ENCODE measurements around the gene TRAPPC10.

The TRAPPC10 gene

DNA sequence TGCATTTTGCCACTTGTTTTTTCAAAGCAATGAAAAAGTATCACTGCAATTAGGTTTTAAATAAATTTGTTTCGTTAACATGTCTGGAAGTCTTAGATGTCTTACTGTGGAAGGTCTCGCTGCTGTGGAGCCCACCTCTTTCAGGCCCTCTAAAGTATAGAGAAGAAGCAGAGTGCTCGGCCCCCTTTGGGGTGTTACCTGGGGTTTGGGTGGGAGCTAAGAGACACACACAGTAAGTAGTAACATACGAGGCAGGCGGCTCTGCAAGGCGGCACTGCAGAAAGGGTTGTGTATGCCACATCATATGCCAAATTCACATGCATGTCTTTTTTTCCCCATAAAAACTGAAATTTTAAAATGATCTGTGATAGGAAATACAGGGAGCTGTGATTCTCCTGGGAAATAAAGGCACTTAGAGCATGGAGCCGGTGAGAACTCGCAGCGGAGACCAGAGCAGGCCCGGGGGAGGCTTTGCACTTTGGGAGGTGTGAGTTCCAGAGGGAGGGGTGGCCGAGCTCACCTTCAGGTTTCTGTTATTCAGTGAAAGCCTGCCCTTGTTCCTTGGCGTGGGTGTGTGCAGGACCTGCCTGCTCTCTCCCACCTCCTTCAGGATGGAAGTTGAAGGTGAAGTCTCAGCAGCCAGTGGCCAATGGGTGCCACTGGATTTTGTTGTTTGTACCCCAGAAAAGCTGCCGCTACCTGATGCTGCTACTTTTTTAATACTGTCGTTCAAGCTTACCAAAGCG lies 59.4 kb downstream of the TRAPPC10 start:
- TF ChIP-seq EP300 (IDR thresholded peaks at IDR 0.05; ENCODE audit: borderline replicate concordance) (no peak), NFIC (IDR thresholded peaks at IDR 0.05) (no peak), EGR1 (IDR thresholded peaks at IDR 0.05) (no peak), CEBPB (IDR thresholded peaks at IDR 0.05) (no peak), USF1 (IDR thresholded peaks at IDR 0.05) (no peak), YY1 (IDR thresholded peaks at IDR 0.05; ENCODE audit: low read depth) (no peak), CREB1 (IDR thresholded peaks at IDR 0.05; ENCODE audit: low read depth) (no peak), TCF12 (IDR thresholded peaks at IDR 0.05; ENCODE audit: low read depth) (no peak), RAD21 (IDR thresholded peaks at IDR 0.05; ENCODE audit: low read depth) (no peak), FOXM1 (IDR thresholded peaks at IDR 0.05; ENCODE audit: borderline replicate concordance, low read depth) (no peak)
- TF ChIP-seq, protein P1, sequence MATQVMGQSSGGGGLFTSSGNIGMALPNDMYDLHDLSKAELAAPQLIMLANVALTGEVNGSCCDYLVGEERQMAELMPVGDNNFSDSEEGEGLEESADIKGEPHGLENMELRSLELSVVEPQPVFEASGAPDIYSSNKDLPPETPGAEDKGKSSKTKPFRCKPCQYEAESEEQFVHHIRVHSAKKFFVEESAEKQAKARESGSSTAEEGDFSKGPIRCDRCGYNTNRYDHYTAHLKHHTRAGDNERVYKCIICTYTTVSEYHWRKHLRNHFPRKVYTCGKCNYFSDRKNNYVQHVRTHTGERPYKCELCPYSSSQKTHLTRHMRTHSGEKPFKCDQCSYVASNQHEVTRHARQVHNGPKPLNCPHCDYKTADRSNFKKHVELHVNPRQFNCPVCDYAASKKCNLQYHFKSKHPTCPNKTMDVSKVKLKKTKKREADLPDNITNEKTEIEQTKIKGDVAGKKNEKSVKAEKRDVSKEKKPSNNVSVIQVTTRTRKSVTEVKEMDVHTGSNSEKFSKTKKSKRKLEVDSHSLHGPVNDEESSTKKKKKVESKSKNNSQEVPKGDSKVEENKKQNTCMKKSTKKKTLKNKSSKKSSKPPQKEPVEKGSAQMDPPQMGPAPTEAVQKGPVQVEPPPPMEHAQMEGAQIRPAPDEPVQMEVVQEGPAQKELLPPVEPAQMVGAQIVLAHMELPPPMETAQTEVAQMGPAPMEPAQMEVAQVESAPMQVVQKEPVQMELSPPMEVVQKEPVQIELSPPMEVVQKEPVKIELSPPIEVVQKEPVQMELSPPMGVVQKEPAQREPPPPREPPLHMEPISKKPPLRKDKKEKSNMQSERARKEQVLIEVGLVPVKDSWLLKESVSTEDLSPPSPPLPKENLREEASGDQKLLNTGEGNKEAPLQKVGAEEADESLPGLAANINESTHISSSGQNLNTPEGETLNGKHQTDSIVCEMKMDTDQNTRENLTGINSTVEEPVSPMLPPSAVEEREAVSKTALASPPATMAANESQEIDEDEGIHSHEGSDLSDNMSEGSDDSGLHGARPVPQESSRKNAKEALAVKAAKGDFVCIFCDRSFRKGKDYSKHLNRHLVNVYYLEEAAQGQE (IDR thresholded peaks at IDR 0.05; ENCODE audit: low read depth), result no peak
- TF ChIP-seq, protein P2, sequence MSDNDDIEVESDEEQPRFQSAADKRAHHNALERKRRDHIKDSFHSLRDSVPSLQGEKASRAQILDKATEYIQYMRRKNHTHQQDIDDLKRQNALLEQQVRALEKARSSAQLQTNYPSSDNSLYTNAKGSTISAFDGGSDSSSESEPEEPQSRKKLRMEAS (IDR thresholded peaks at IDR 0.05), result no peak

DNA sequence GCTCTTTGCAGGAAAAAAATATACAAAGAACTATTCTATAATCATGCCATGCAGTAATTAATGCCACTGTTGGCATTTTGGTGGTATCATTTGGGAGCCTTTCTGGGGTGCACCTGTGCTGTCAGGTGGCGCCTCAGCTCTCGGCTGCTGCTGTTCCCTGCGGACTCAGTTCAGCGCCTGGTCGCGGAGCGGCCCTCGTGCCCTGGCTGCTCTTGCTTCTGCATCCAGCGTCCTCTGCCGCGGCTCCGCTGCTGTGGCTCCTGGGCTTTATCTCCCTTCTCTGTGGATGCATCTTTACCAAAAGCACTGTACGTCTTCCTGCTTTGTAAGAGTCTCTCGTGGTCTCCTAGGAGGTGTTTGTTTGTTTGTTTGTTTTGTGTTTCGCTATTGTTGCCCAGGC lies 60.0 kb downstream of the TRAPPC10 start:
- no peak for TF ChIP-seq YY1 (IDR thresholded peaks at IDR 0.05; ENCODE audit: low read depth)
- TF ChIP-seq RAD21 (IDR thresholded peaks at IDR 0.05; ENCODE audit: low read depth), result no peak
- TF ChIP-seq CEBPB (IDR thresholded peaks at IDR 0.05), result no peak
- no peak for TF ChIP-seq TEAD4 (IDR thresholded peaks at IDR 0.05)
- TF ChIP-seq, protein P1 (IDR thresholded peaks at IDR 0.05; ENCODE audit: low read depth), result no peak
- TF ChIP-seq EGR1 (IDR thresholded peaks at IDR 0.05), result no peak
- no peak for TF ChIP-seq FOXM1 (IDR thresholded peaks at IDR 0.05; ENCODE audit: borderline replicate concordance, low read depth)
- no peak for TF ChIP-seq USF1 (IDR thresholded peaks at IDR 0.05)
- TF ChIP-seq ZBTB7A (IDR thresholded peaks at IDR 0.05; ENCODE audit: low read depth), result no peak
- TF ChIP-seq EP300 (IDR thresholded peaks at IDR 0.05; ENCODE audit: borderline replicate concordance), result no peak
- TF ChIP-seq TCF12 (IDR thresholded peaks at IDR 0.05; ENCODE audit: low read depth), result no peak
- TF ChIP-seq, protein P2 (IDR thresholded peaks at IDR 0.05), result no peak

DNA sequence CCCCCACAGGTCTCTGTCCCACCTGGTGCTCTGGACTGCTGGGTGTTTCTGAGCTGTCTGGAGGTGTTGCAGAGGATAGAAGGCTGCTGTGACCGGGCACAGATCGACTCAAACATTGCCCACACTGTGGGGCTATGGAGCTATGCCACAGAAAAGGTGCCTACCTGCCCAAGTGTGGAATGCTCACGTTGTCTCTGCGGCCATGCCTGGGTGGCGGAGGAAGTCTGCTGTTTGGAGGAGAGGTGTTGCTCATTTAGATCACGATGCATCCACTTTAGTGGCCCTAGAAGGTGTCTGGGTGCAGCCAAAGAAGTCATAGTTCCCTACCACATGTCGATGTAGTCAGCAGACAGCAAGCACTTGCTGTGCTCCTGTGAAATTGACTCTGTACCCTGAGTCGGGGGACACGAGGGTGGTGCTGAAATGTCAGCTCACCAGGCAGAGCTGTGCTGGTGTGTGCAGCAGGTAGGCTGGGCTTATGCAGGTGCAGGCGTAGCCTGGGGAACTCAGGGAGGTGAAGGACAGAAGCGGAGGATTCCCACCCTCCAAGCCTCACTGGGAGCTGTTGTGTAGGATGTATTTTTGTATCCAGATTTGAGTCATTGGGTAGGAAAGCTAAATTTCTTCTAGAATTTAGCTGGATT lies 62.3 kb downstream of the TRAPPC10 start:
- TF ChIP-seq, protein P2 (IDR thresholded peaks at IDR 0.05), result no peak
- TF ChIP-seq USF1 (IDR thresholded peaks at IDR 0.05) (no peak), CREB1 (IDR thresholded peaks at IDR 0.05; ENCODE audit: low read depth) (no peak), EGR1 (IDR thresholded peaks at IDR 0.05) (no peak), NFIC (IDR thresholded peaks at IDR 0.05) (no peak), ZBTB7A (IDR thresholded peaks at IDR 0.05; ENCODE audit: low read depth) (no peak), TEAD4 (IDR thresholded peaks at IDR 0.05) (no peak), TCF12 (IDR thresholded peaks at IDR 0.05; ENCODE audit: low read depth) (no peak), CEBPB (IDR thresholded peaks at IDR 0.05) (no peak), RAD21 (IDR thresholded peaks at IDR 0.05; ENCODE audit: low read depth) (no peak)
- TF ChIP-seq, protein P1 (IDR thresholded peaks at IDR 0.05; ENCODE audit: low read depth), result no peak

All from Ishikawa (cell line).